HG03469 (cell line): ENCODE results near the gene CGNL1.

Experiments
- ATAC-seq: cut with Tn5 transposase; IDR thresholded peaks from one replicate; pipeline ENCODE4 v1.9.1; 2021; ENCODE audit warnings: mild to moderate bottlenecking, moderate library complexity, moderate number of reproducible peaks; ENCODE audit not compliant: unreplicated experiment

CGNL1 gene

GRCh38 chr15:57518779-57519405 is 142.6 kb downstream of the CGNL1 start:
- no peak for ATAC-seq

GRCh38 chr15:57519806-57520205 is 143.5 kb downstream of the CGNL1 start:
- no peak for ATAC-seq

- no peak for ATAC-seq
These were observed 145.2 kb downstream of the CGNL1 start for GRCh38 chr15:57521503-57521902.

GRCh38 chr15:57522148-57522547 is 145.8 kb downstream of the CGNL1 start:
- no peak for ATAC-seq

- ATAC-seq, result no peak
These were observed 149.3 kb downstream of the CGNL1 start for GRCh38 chr15:57525581-57525980.

- no peak for ATAC-seq
These were observed 149.8 kb downstream of the CGNL1 start for GRCh38 chr15:57526076-57526475.

- no peak for ATAC-seq
These were observed 150.3 kb downstream of the CGNL1 start for GRCh38 chr15:57526615-57527014.

GRCh38 chr15:57527382-57528091 is 151.2 kb downstream of the CGNL1 start:
- peak; percentile 76 for ATAC-seq

GRCh38 chr15:57528940-57529565 is 152.7 kb downstream of the CGNL1 start:
- ATAC-seq, result no peak

- no peak for ATAC-seq
These were observed 153.4 kb downstream of the CGNL1 start for GRCh38 chr15:57529748-57530147.

- ATAC-seq, result no peak
These were observed 156.6 kb downstream of the CGNL1 start for GRCh38 chr15:57532731-57533447.

GRCh38 chr15:57533448-57533799 is 157.1 kb downstream of the CGNL1 start:
- ATAC-seq, result no peak

- no peak for ATAC-seq
These were observed 158.0 kb downstream of the CGNL1 start for GRCh38 chr15:57534281-57534680.

- no peak for ATAC-seq
These were observed 160.8 kb downstream of the CGNL1 start for GRCh38 chr15:57537072-57537471.

GRCh38 chr15:57537488-57538264 is 161.4 kb downstream of the CGNL1 start:
- no peak for ATAC-seq

GRCh38 chr15:57538265-57538529 is 161.9 kb downstream of the CGNL1 start:
- ATAC-seq, result no peak

GRCh38 chr15:57538821-57539220 is 162.5 kb downstream of the CGNL1 start:
- no peak for ATAC-seq

- ATAC-seq, result no peak
These were observed 163.9 kb downstream of the CGNL1 start for GRCh38 chr15:57540211-57540610.

- ATAC-seq, result peak; percentile 91
These were observed 164.4 kb downstream of the CGNL1 start for GRCh38 chr15:57540736-57541135.

- no peak for ATAC-seq
These were observed 165.0 kb downstream of the CGNL1 start for GRCh38 chr15:57541271-57541670.
